GM21381 (cell line): ENCODE results near the gene STKLD1.
"Not testable (repeated sequence)": the region's sequence is repeated elsewhere in the genome, so short reads cannot be mapped to it uniquely, and the experiment has no call there.

Experiments used
- ATAC-seq: cut with Tn5 transposase; IDR thresholded peaks from one replicate; pipeline ENCODE4 v1.9.1; 2021; ENCODE audit warnings: mild to moderate bottlenecking, moderate library complexity; ENCODE audit not compliant: unreplicated experiment

The STKLD1 gene

DNA sequence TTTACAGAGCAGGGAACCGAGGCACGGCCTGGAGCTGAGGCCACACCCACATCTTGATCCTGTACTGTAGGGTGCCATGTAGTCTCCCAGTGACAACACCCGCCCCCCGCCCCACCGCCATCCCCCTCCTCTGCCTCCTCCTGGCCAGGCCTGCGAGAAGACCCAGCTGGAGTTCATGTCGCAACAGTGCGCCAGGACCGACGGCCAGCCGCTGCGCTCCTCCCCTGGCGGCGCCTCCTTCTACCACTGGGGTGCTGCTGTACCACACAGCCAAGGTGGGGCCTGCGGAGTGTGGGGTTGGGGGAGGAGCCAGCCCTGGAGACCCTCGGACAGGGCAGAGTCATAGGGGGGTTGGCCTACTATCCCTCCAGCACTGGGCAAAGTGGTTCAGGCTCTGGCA lies 60.5 kb downstream of the STKLD1 start:
- ATAC-seq = no peak

DNA sequence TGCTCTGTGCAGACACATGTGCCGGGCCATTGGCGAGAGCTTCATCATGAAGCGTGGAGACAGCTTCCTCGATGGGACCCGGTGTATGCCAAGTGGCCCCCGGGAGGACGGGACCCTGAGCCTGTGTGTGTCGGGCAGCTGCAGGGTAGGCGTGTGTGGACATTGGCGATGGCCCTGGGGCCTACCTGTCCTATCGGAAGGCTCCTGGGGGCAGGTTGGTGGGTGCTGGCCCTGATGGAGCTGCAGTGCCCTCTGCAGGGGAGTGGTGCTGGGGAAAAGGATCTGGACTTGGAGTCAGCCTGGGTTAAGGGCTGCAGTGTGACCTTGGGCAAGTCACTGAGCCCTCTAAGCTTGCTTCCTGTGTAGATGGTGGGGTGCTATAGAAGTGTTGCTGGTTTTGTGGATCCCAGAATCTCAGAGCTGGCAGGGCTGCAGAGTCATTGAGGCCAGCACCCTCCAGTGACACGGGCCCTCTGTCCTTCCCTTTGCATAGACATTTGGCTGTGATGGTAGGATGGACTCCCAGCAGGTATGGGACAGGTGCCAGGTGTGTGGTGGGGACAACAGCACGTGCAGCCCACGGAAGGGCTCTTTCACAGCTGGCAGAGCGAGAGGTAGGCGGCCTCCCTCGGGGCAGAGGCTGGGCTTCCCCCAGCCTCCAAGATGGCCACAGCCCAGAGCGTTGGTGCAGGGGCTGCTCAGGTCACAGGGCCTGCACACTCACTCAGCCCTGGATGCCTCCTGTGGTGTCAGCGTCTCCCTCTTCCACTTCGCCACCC lies 61.8 kb downstream of the STKLD1 start:
- ATAC-seq = no peak

GRCh38 chr9:133439337-133439736 lies 63.2 kb downstream of the STKLD1 start:
- ATAC-seq = no peak

DNA sequence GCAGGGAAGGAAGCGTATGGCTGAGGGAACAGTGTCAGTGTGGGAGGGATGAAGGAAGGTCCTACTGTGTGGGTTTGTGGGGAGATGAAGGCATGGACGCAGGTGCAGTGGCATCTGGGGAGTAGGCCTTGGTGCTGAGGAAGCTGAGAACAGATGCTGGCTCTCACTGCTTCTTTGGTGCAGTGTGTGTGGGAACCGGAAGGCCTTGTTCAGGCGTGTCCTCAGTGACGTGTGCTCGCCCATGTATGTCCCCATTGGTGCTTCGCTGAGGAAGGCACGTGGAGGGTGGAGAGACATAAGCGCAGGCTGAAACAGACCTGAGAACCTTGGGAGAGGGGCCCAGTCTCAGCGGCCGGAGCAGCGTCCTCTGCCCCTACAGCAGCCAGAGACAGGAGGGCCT lies 64.7 kb downstream of the STKLD1 start:
- no peak for ATAC-seq

- no peak for ATAC-seq
Observed at GRCh38 chr9:133441571-133441970, 65.4 kb downstream of the STKLD1 start.

GRCh38 chr9:133443248-133443647 lies 67.1 kb downstream of the STKLD1 start:
- ATAC-seq = no peak

GRCh38 chr9:133443982-133444381 lies 67.8 kb downstream of the STKLD1 start:
- no peak for ATAC-seq

- no peak for ATAC-seq
Observed at GRCh38 chr9:133445293-133445969, 69.3 kb downstream of the STKLD1 start.

DNA sequence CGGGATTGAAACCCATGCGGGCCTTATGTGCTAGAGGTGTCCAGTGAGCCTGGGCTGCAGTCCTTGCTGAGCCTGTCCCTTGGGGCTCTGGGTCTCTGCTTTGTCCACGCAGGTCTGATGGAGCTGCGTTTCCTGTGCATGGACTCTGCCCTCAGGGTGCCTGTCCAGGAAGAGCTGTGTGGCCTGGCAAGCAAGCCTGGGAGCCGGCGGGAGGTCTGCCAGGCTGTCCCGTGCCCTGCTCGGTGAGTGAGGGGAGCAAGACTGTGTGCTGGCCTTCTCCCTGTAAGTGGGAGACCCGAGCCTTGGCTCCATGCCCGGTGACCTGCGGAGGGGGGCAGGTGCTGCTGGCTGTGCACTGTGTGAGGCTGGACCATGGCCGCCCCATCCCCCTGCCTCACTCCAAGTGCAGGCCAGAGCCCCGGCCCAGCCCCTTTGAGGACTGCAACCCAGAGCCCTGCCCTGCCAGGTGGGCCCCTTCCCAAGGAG lies 72.4 kb downstream of the STKLD1 start:
- ATAC-seq = no peak

- no peak for ATAC-seq
Observed at GRCh38 chr9:133449760-133450159, 73.6 kb downstream of the STKLD1 start.

GRCh38 chr9:133451865-133452264 lies 75.7 kb downstream of the STKLD1 start:
- ATAC-seq = not testable (repeated sequence)

GRCh38 chr9:133452562-133452961 lies 76.4 kb downstream of the STKLD1 start:
- no peak for ATAC-seq

DNA sequence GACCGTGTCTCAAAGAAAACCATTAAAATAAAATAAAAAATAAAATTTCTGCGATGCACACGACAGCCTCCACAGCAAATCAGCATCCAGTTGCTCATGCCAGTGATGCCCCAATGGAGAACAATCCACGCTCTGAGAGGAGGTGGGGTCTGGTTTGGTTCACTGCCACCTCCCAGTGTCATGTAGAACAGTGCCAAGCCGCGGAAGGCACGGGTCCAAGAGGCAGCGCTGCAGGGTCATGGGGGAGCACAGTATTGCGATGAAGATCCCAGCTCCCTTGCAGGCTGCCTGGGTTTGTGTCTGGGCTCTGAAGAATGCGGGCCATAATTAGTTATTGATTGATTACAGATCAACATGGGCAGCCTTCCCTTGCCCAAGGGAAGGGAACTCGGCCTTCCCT lies 77.5 kb downstream of the STKLD1 start:
- no peak for ATAC-seq

DNA sequence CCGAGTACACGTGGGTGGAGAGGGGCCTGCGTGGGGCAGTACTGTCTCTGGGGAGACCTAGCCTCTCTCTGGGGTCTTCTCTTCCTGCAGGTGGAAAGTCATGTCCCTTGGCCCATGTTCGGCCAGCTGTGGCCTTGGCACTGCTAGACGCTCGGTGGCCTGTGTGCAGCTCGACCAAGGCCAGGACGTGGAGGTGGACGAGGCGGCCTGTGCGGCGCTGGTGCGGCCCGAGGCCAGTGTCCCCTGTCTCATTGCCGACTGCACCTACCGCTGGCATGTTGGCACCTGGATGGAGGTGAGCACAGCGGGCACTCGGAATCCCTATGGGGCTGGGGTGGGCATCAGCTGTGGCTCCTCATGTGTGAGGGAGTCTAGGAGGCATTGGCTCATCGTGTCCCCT lies 78.2 kb downstream of the STKLD1 start:
- no peak for ATAC-seq

DNA sequence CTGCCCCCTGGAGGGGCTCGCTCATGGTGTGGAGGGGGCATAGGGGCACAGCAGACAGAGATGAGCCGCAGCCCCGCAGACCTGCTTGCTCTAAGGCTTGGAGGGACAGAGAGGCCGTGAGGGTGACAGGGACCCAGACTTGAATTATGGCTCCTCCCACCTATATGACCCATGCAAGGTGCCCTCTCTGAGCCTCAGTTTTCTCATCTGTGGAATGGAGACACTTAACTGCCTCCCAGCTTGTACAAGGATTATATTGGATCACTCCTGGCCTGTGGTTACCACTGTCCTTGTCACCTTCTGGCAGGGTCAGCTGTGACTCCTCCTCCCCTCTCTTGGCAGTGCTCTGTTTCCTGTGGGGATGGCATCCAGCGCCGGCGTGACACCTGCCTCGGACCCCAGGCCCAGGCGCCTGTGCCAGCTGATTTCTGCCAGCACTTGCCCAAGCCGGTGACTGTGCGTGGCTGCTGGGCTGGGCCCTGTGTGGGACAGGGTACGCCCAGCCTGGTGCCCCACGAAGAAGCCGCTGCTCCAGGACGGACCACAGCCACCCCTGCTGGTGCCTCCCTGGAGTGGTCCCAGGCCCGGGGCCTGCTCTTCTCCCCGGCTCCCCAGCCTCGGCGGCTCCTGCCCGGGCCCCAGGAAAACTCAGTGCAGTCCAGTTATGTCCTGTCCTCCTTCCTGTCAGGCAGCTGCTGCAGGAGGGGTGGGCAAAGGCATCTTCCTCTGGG lies 78.9 kb downstream of the STKLD1 start:
- ATAC-seq = no peak
